ENCODE measurements around the gene GPR39.
A peak's percentile ranks its signal among the peaks of the same experiment; 100 is the strongest.
"Not testable (repeated sequence)": the region's sequence is repeated elsewhere in the genome, so short reads cannot be mapped to it uniquely, and the experiment has no call there.

Gene GPR39

DNA sequence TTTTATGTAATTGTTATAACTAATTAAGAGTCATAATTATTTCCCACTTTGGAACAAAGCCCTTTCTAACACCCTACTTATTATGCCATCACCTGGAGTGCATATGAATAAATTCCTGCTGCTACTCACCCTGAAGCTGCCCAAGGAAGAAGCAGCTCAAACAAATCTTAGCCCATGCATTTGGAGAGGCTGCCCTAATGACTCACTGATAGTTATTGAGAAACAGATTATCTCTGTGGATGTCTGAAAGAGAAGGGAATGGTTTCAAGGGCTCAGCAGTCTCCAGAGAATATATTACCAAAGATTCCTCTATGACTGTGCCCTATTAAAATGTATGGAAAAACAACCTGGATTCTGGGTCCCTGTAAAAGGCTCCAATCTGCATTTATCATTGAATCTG is 81.0 kb downstream of the GPR39 start:
- no peak for DNase-seq (ENCODE audit: low spot score)

DNA sequence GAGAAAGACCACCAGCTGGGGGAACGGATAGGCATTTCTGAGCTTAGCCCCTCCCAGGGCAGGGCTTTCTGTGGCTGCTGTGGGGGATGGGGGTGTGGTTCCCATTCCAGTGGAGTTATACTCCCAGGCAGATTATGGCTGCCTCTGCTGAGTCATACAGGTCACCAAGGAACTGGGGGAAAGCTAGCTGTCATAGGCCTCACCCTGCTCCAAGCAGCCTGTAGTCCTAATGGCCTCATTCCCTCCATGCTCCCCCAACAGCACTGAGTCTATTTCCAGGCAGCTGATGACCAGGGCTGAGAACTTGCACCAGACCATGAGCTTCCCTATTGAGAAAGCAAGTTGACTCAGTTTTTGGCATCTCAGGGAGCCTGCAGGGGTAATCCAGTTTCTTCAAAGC is 87.1 kb downstream of the GPR39 start:
- DNase-seq (ENCODE audit: low spot score) = no peak

DNA sequence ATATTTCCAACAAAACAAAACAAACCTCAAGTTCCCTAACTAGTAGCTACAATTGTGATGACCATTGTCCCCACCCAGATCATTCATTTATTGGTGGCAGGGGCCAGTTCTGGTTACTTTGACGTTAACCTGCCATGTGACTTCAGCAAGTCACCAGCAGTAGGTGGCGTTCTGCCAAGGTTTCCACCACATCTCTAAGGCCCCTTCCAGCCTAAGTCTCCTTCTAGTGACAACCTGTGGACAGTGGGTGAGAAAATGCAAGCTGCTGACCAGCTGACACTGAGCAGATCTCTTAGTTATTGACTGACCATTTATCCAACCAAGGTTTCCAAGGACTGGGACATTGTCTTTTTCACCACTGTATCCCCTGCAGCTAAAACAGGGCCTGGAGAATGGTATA is 98.4 kb downstream of the GPR39 start:
- no peak for DNase-seq (ENCODE audit: low spot score)

DNA sequence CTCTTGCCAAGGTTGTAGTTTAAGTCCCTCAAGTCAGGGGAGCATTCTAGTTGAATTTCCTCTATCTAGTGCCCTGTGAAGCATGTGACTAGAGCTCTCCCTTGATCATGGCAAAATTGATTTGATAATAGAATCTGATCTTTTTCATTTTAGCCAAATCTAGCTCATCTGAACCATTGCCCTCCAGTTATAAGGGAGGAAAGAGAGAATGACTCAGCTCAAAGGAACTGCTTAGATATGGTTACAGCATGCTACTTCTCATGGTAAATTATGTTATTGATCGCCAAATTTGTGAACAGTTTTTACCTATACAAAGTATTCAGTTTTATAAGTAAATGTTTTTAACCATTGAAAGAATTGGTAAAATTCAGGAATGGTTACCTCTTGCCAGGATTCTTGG is 100.8 kb downstream of the GPR39 start:
- no peak for DNase-seq (ENCODE audit: low spot score)

DNA sequence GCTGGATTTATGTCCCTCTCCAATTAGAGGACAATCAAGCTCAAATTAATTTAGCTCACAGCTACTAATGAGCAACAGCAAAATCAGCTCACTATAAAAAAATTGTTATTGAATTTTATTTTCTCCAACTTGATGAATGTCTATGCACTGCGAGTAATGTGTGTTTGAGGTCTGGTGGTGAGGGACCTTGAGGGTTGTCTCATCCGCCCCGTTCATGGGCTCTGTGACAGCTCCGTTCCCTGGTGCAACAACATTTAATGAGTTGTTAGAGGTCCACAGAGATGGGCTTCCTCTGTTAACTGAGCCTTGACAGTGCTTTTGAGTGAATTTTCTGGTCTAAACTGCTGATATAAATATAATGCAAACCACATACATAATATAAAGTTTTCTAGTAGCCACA is 101.7 kb downstream of the GPR39 start:
- no peak for DNase-seq (ENCODE audit: low spot score)

DNA sequence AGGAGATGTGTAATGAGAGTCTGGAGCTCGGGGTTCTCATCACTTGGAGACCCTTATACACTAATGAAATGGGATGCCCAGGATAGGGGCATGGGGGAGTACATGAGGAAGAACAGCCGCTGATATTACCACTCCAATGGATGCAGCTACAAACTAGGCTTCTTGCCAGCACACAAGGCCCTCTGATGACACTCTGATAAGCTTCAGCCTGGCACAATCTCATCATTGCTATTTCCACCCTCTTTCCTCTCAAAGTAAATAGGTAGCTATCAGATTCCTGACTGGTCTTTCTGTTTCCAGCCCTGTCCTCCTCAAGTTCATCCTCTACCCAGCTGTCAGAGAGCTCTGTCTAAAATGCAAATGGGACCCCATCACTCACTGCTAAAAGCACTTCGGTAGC is 103.0 kb downstream of the GPR39 start:
- no peak for DNase-seq (ENCODE audit: low spot score)

DNA sequence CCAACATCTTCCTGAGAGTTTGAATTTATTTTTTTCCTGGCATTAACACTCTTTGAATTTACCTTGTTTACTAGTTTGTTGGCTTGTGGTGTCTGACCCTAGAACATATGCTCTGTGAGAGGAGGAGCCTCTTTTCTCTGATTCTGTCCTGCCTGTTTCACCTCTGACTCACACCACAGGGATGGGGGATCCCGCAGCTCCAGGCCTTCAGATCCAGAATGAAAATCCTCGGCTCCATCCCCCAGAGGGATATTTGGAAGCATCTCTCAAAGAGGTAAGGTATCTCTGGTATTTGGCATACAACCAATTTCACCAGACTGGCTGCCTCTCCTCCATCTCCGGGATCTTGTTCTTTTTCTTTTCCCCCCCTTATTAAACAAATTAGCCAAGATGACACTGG is 104.7 kb downstream of the GPR39 start:
- DNase-seq (ENCODE audit: low spot score) = no peak

DNA sequence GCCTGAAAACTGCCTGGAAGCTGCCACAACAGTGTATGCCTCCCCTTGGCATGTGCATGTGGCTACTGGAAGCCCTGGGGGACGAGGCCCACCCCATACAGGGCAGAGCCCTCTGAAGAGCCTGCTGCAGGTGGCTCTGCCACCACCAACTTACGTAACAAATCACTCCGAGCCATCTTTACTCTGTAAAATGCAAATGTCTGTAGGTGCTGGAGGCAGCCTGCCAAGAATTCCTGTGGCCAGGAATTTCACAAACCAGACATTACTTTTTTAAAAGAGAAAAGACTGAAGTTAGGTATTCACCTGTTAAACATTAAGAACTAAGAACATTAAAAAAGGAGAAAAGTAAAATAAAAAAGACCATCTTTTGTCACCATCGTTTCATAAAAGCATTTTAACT is 106.3 kb downstream of the GPR39 start:
- no peak for DNase-seq (ENCODE audit: low spot score)

DNA sequence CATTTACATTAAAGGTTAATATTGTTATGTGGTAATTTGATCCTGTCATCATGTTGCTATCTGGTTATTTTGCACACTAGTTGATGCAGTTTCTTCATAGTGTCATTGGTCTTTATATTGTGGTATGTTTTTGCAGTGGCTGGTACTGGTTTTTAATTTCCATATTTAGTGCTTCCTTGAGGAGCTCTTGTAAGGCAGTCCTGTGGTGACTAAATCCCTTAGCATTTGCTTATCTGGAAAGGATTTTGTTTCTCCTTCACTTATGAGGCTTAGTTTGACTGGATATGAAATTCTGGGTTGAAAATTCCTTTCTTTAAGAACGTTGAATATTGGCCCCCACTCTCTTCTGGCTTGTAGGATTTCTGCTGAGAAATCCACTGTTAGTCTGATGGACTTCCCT is 120.5 kb downstream of the GPR39 start:
- DNase-seq (ENCODE audit: low spot score) = not testable (repeated sequence)

DNA sequence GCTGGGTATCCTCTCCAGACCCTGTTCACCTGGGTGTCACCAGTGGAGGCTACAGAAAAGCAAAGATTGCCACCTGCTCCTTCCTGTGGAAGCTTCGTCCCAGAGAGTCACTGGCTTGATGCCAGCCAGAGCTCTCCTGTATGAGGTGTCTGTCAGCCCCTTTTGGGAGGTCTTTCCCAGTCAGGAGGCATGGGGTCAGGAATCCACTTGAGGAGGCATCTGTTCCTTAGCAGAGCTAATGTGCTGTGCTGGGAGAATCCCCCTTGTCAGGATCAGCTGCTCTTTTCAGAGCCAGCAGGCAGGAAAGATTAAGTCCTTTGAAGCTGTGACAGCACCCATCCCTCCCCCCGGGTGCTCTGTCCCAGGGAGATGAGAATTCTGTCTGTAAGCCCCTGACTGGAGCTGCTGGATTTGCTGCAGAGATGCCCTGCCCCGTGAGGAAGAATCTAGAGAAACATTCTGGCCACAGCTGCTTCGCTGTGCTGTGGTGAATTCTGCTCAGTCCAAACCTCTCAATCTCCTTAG is 121.8 kb downstream of the GPR39 start:
- no peak for DNase-seq (ENCODE audit: low spot score)

DNA sequence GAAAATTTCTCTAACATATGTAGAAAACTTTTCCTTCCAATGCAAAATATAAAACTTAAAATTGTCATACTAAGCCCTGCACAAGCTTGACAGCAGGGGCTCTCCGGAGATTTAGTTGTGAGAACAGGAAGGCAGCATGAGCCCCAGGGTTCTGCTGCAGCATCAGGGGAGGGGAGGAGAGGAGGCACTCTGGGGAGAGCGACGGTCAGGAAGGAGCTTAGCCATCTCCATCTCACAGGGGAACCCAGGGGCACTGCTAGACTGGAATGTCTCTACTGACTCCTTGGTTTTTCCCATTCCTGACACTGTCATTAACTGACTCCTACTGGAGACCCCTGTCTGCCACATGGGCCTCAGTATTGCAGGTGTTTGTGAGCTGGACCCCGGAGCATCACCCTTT is 123.6 kb downstream of the GPR39 start:
- no peak for DNase-seq (ENCODE audit: low spot score)

DNA sequence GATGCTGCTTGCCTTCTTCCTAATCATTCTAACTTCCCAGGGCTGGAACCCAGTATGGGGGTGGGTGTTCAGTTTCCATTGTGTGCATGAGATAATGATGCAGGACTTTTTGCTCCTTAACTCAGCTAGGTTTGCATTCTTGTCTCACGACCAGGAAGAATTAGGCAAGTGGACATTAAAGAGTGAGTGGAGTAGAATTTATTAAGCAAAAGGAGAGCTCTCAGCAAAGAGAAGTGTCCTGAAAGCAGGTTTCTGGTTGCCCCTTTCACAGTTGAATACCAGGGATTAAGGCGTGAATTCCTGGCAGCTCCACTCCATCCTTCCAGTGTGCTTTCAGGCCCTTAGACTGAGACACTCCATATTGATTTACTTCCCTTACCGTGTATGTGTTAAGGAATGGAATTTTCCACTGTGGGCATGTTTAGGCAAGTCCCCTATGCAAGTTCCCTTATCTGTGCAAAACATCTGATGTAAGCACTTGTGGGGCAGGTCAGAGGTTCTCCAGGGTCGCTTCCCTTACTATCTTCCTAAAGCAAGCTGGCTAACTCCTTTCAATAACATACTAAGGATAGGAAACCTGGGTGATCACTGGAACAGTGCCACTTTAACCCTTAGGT is 126.5 kb downstream of the GPR39 start:
- no peak for DNase-seq (ENCODE audit: low spot score)

DNA sequence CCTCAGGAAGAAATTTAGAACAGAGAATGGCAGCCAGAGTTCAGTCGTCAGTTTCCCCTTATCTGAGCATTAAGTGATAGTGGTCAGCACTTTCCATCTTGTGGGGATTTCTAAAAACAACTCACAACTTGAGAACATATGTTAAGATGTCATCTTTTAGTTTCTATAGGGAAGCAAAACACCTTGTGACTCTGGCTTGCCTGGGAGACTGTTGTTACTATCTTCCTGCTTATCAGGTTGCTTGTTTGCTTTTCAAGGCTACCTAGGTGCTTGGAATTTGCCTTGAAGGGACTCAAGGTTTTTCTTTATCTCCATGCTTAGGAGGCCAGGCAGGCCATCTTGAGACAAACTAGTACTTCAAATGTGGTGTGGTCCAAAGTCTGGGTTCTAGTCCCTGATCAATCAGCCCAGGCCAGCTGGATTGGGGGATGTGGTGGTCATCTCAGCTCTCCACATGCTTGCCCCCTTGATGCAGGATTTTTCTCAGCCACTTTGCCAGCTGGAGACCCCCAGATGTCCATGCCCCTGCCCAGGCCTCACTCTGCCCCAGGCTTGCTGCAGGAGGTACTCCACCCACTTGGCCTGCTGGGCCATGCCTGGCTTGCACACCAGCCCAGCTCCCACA is 127.5 kb downstream of the GPR39 start:
- DNase-seq (ENCODE audit: low spot score) = no peak

DNA sequence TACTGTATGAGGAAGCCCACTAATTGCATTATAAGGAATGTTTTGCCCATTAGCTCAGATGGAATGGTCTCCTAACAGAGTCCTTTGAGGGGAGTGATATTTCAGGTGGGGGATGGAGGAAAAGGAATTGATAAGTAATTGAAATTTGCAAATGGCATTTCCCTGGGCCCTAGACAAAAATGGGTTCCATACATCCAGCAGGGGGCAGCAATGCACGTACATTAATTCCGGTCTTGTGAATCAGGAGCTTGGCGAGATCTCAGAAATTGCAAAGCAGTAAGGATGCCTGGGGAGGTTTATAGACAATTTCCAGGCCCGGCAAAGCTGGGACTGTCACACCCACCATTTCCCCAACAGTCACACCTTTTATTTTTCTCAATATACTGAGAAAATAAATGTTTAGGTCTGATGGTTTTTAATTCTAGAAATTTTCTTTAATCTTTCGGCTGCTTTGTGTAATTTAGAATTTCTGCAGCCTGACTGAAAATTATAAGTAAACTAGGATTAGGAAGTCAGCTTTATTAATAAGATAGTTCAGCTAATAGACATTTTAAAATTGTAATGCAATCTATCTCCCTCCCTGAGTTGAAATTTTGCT is 130.6 kb downstream of the GPR39 start:
- DNase-seq (ENCODE audit: low spot score) = peak; percentile 45

DNA sequence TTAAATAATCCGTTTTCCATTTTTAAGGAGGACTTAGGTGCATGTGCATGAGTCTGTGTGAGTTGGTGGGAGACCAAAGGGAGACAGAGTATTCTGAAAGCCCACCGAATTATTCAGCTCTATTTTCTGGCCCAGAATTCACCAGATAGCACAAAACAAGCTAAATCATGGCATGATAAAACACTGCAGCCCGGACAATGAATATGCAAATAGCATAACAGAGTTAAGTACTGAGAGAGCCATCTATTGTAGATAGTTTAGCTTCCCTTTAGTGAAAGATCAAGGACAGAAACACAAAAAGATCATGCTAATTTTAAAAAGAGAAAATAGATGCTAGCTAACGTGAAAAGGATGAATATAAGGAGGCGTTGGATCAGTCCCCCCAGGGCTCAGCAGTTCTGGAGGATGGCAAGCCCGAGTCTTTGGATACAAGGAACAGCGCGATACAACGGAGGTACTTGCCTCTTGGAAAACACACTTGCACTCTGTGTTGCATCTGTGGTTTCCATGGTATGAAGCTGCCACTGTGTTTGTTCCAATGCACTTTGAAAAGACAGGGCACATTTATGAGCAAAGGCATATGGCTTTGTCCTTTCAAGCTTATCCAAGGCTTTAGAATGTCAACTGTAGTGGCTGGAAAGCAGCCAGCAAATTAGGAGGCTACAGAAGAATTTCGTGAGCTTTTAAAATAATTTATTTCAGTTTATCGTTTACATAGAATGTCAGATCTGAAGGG is 133.5 kb downstream of the GPR39 start:
- no peak for DNase-seq (ENCODE audit: low spot score)

DNA sequence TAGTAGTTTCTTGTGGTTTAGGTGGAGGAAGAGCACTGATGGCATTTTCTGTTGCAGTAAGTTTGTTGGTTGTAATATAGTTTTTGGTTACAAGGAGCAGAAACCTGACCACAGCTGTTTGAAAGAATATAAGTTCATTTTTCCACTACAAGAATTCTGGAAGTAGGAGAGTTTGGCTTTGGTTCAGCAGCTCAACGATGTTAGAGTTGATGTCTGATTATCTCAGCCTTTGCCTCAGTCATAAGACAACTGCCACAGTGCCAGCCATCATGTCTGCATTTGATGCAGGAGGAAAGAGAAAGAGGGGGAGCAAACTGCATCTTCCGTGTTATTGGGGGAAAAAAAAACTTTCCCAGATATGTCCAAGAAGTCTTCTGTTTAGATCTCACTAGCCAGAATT is 134.3 kb downstream of the GPR39 start:
- no peak for DNase-seq (ENCODE audit: low spot score)

DNA sequence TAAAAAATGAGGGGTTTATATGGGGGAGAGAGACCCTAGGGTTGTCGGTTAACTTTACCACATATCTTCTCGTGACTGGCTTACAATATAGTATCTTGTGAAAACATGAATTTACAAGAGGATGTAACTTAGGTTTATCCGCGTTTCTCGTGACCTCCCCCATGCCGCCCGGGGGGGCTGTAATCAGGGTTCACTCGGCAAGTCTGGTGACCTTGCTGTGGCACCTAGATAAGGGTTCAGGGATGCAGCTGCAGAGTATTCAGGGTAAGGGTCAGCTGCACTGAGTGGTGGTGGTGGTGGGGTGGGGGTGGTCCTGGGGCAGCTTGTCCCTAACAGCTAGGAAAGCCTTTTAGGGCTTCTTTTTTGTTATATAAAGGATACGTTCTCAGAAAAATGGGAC is 141.1 kb downstream of the GPR39 start:
- DNase-seq (ENCODE audit: low spot score) = no peak

DNA sequence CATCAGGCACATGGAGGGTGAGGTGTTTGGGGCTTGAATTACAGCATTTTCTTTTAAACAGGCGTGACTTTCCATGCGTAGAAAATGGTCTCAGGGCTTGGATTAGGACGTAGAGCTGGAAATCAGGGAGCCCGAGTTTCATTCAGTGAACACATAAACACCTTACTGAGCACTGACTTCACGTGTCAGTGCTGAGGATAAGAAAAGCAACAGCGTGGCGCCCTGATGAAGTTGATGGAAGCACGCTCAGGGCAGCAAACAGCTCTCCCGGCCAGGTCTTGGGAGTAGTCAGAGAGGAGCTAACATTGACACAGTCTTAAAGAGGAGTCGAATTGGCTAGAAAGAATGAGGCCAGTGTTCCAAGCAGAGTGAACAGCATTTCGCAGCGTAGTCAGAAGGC is 142.7 kb downstream of the GPR39 start:
- DNase-seq (ENCODE audit: low spot score) = no peak

DNA sequence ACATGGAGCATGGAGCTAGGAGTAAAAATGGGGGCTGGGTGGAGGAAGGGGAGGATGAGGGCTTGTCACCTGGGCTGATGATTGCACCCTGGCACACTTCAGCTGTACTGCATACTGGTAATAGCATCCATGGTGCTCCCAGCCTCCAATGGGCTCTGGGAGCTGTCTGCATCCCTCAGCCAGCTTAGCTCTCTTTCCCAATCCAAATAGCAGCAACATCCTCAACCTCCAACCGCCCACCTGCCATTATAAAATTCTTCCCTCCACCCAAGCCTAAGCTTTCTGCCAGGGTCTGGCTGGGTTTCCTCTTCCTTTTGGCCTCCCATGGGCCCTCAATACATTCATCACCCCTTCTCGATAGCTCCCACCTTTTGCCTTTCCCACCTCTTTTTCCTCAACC is 143.3 kb downstream of the GPR39 start:
- DNase-seq (ENCODE audit: low spot score) = no peak

DNA sequence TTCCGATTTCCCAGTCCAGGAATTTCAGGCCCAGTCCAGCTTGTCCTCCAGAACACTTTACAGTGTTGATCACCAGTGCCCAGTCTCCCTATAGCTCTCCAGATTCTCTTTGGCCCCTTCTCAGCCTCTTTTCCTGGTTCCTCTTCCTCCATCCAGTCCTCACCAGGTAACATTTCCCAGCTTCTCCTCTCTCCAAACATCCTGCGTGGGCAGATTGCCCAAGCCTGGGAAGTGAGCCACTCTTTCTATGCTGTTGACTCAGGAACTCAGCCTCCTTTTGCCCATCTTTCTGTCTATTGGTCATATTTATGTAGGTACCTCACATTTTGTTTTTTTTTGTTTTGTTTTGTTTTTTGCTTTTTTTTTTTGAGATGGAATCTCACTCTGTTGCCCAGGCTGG is 144.0 kb downstream of the GPR39 start:
- no peak for DNase-seq (ENCODE audit: low spot score)

DNA sequence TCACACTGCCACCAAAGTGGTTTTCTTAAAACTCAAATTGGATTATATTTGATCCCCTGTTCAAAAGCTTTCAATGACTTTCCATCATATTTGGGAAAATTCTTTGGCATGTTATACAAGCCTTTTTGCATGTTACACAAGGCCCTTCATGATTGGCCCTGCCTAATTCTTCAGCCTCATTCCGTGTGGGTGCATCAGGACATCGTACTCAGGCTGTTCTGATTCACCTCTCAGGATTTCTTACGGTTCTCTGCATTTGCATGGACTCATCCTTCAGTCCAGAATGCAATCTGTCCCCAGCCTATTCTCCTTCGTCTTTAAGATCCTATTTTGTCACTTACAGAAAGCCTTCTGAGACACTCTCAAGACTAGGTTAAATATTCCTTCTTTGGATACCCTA is 145.6 kb downstream of the GPR39 start:
- no peak for DNase-seq (ENCODE audit: low spot score)

DNA sequence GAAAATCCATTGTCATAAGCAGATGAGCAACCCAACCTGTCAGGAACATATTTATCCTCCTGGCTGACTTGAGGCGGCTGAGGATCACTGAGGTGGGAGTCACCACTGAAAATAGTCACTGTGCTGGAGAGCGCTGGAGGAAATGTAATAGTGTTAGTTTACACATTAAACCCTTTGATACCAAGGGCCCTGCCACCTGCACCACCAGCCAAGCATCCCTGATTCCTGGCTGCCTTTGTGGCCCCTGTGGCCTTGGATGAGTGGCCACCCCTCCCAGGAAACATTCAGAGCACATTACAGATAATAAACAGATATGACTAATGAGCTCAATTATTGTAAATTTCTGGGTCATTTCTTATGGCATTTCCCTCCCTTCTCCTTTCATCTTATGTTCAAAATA is 147.5 kb downstream of the GPR39 start:
- no peak for DNase-seq (ENCODE audit: low spot score)

DNA sequence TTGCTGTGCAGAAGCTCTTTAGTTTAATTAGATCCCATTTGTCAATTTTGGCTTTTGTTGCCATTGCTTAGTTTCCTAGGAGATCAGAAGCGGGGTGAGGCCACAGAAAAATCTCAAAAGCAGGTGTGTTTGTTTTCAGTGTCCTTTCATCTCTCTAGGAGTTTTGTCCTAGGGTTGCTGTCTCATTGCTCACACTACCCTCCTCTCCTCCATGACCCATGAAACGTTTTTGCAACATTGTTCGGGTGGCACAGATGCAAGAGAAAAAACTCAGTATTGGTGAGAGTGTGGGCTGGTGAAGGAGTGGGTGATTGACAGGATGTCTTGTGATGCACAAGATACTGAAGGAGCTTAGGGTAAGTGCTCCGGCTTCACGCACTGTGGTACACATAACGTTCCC is 149.8 kb downstream of the GPR39 start:
- DNase-seq (ENCODE audit: low spot score) = no peak
